Colonic mucosa (tissue), 4 donors: ENCODE results near the gene PDE8B. TPM values are rescaled to one million over a fixed set of nuclear protein-coding genes. Genes with fewer than 3 reads are reported as not detected.

ENCODE experiments used
- DNase-seq: peaks from one replicate; pipeline ENCODE4 v3.0.0-alpha.2; 2020
- H3K27ac ChIP-seq: fragments of 200-600 bp; one replicate; pipeline ENCODE4 v1.8.0; 2021
- H3K27me3 ChIP-seq: fragments of 200-600 bp; one replicate; pipeline ENCODE4 v1.8.0; 2021
- H3K36me3 ChIP-seq: fragments of 200-600 bp; one replicate; pipeline ENCODE4 v1.8.0; 2021
- H3K4me1 ChIP-seq: fragments of 200-600 bp; one replicate; pipeline ENCODE4 v1.8.0; 2021; ENCODE audit warnings: mild to moderate bottlenecking
- H3K4me3 ChIP-seq: fragments of 200-600 bp; one replicate; pipeline ENCODE4 v1.8.0; 2021
- H3K9ac ChIP-seq, 2 donors: one replicate each; pipeline ENCODE4 v1.7.0; 2013; ENCODE audit warnings: control low read depth in 2 of 2, low read depth in 2 of 2, low read length in 2 of 2
- H3K9me3 ChIP-seq: fragments of 200-600 bp; one replicate; pipeline ENCODE4 v1.8.0; 2021
- intact Hi-C: fragments of 100-400 bp; cut with DNase I; formaldehyde crosslinking; loops from one replicate; pipeline ENCODE4 v1.14.1; 2022
- total RNA-seq, 2 donors: library from RNA; stranded (reverse); fragmentation: NEBNext Ultra II Directional in 1 of 2; extraction: Animal tissue kit (Norgen Biotek cat#: 25700) in 1 of 2; gene quantifications; one replicate each; pipeline ENCODE4 v1.2.1, GENCODE V29; 2021
- TF ChIP-seq, protein P1 (sequence below): fragments of 200-600 bp; IDR thresholded peaks from one replicate; pipeline ENCODE4 v1.8.0; 2022; ENCODE audit warnings: antibody characterized with exemption, mild to moderate bottlenecking
- donor health status: healthy.
- donor health status: DM: no; HTN: no; CAD: no.
- donor health status: DM: no; HTN: no; CAD: no.

The PDE8B gene
- total RNA-seq, 2 donors from 2014 or later, result 0.86 to 1.8 TPM

DNA sequence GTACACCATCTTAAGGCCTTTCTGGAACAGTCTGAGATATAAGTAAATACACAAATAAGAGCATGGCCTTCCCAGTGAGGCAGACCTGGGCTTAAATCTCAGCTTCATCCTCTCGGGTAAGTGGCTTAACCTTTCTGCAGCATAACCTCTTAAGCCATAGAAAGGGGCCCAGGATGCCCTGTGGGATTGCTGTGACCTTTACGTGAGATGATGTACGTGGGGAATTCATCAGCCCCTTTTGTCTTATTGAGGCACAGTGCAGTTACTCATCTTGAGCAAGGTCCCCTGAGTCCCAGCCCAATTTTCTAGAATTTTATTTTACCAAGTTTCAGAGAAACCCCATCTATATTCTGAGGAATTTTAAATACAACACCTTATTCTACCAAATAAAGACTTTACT, 92.2 kb downstream of the PDE8B start:
- peaks cover 5% of the 10 kb centered on the region for H3K4me1 ChIP-seq
- intact Hi-C loops, result no loop called here
- H3K36me3 ChIP-seq, result no peaks in the 10 kb centered on the region

DNA sequence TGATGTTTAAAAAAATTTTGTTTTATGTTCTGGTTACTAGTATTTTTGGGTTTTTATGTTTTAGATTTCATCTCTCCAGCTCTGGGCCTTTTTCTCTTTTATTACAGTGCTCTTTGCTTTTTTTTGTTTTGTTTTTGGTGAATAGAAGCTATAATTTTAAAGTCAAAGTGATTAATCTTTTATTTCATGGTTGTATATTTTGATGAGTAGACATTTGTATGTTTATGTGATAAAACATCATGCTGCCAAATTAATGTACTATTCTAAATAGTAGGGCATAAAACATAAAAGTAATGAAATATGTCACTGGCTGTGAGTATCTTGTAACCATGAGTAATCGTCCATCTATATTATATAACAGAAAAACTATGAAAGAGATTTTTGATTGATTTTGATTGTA, 93.9 kb downstream of the PDE8B start:
- no peak overlapping the region for H3K27ac ChIP-seq
- no peaks in the 10 kb centered on the region for H3K27me3 ChIP-seq
- intact Hi-C loops, result no loop called here
- no peaks in the 10 kb centered on the region for H3K36me3 ChIP-seq
- H3K4me1 ChIP-seq, result peaks cover 5% of the 10 kb centered on the region
- no peak overlapping the region for H3K4me3 ChIP-seq
- TF ChIP-seq, protein P1, sequence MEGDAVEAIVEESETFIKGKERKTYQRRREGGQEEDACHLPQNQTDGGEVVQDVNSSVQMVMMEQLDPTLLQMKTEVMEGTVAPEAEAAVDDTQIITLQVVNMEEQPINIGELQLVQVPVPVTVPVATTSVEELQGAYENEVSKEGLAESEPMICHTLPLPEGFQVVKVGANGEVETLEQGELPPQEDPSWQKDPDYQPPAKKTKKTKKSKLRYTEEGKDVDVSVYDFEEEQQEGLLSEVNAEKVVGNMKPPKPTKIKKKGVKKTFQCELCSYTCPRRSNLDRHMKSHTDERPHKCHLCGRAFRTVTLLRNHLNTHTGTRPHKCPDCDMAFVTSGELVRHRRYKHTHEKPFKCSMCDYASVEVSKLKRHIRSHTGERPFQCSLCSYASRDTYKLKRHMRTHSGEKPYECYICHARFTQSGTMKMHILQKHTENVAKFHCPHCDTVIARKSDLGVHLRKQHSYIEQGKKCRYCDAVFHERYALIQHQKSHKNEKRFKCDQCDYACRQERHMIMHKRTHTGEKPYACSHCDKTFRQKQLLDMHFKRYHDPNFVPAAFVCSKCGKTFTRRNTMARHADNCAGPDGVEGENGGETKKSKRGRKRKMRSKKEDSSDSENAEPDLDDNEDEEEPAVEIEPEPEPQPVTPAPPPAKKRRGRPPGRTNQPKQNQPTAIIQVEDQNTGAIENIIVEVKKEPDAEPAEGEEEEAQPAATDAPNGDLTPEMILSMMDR, result no peak
- no peaks in the 10 kb centered on the region for H3K9me3 ChIP-seq
- DNase-seq, result no peak
- H3K9ac ChIP-seq, result no peak overlapping the region

More for the DNA sequence above, 92.2 kb downstream of the PDE8B start:
- DNase-seq, result no peak
- Histone ChIP-seq H3K9ac (no peak overlapping the region), H3K27ac (no peak overlapping the region), H3K9me3 (no peaks in the 10 kb centered on the region), H3K27me3 (no peaks in the 10 kb centered on the region), H3K4me3 (no peak overlapping the region)
- TF ChIP-seq, protein P1, result no peak

DNA sequence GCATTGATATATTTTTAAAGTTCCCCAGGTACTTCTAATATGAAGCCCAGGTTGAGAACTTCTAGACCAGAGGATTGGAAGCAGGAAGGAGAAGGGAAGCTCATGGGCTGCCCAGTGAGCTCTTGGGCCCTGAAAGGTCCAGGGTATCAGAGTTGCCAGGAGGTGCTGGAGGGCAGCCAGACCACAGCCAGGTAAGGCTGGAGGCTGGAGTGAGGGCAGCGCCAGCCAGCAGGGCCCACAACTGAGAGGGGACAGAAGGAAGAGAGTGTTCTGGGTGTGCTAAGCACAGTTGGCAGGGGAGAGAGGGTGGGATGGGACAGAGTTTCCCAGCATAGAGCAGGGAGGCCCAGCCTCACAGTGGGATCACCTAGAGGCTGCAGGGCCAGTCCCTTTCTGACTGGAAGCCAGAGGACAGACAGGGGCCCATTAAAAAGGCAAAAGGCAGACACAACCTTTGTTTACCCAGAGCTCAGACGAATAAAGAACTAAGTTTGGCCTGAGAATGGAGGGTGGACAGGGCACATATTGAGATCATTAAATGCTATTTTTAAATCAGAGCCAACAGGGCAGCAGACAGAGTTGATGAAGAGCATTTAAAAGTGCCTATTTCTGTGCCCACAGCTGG, 94.9 kb downstream of the PDE8B start:
- H3K27me3 ChIP-seq, result no peaks in the 10 kb centered on the region
- H3K9ac ChIP-seq, result no peak overlapping the region
- H3K27ac ChIP-seq, result no peak overlapping the region
- TF ChIP-seq, protein P1, result no peak
- no peaks in the 10 kb centered on the region for H3K4me1 ChIP-seq
- intact Hi-C loops, result no loop called here
- no peaks in the 10 kb centered on the region for H3K36me3 ChIP-seq
- no peak for DNase-seq
- no peaks in the 10 kb centered on the region for H3K9me3 ChIP-seq
- no peak overlapping the region for H3K4me3 ChIP-seq

DNA sequence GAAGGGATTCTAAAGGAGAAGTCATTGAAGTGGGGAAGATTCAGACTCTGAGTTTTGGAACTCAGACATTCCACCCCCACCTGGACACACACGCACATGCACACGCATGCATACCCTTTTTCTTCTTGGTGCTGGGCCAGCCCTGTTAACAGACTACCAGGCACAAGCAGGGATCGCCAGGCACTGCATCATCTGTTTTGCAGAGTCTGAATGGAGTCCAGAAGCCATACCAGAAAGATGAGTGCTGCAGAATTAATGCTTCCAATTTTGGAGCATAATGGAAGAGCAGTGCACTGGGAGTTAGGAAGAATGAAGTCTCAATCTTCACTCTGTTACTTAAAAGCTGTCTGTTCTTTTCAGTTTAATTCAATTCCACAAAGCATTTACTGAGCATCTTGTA, 95.5 kb downstream of the PDE8B start:
- Histone ChIP-seq H3K27me3 (no peaks in the 10 kb centered on the region), H3K27ac (no peak overlapping the region), H3K4me1 (no peaks in the 10 kb centered on the region), H3K4me3 (no peak overlapping the region), H3K9me3 (no peaks in the 10 kb centered on the region), H3K36me3 (no peaks in the 10 kb centered on the region), H3K9ac (no peak overlapping the region)
- TF ChIP-seq, protein P1, result no peak
- DNase-seq, result no peak
- intact Hi-C loops, result no loop called here

DNA sequence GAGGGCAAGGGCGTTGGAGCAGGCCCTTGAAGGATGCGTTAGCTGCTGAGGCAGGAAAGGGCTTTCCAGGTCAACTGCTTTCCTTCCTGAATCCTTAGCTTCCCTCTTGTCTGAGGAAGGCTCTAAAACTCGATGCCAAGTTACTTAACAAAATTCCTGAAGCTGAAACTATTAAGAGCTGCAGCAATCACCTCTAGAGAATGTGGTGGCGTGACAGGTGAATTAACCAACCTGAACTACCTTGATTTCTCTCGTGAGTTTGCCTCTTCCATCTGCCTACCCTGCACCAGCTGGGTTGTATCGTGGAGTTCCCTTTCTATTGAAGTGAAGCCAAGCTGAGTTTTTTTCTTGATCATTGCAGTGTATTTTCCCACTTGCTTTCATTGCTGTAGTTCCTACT, 96.1 kb downstream of the PDE8B start:
- H3K27me3 ChIP-seq, result no peaks in the 10 kb centered on the region
- intact Hi-C loops, result no loop called here
- no peaks in the 10 kb centered on the region for H3K4me1 ChIP-seq
- TF ChIP-seq, protein P1, result no peak
- no peaks in the 10 kb centered on the region for H3K9me3 ChIP-seq
- DNase-seq, result no peak
- no peak overlapping the region for H3K9ac ChIP-seq
- H3K27ac ChIP-seq, result no peak overlapping the region
- no peaks in the 10 kb centered on the region for H3K36me3 ChIP-seq
- no peak overlapping the region for H3K4me3 ChIP-seq
